GM18498 (cell line): ENCODE results near the gene WDR1.

Experiments used
- ATAC-seq: cut with Tn5 transposase; IDR thresholded peaks from one replicate; pipeline ENCODE4 v1.9.1; 2021; ENCODE audit warnings: mild to moderate bottlenecking, moderate library complexity; ENCODE audit not compliant: unreplicated experiment

WDR1 gene

DNA sequence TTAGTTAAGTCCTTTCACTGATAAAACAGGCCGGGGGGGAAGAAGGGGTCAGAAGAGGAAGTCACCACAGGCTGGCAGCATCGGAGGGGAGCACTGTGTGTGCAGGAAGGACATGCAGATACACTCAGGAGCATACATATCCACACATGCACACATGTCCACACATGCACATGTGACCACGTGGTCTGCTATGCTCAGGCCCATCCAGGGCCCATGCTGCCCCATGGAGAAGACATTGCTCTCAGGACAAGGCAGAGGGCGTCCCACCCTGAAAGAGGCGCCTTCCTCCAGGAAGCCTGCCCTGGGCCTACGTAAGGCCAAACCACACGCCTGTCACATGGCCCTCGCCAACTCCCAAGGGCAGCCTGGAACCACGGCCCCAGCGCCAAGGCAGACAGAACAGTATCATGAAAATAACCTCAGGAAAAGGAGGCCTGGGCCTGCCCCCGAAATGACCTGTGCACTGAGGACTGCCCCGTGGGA, 15.8 kb downstream of the WDR1 start:
- ATAC-seq = no peak

DNA sequence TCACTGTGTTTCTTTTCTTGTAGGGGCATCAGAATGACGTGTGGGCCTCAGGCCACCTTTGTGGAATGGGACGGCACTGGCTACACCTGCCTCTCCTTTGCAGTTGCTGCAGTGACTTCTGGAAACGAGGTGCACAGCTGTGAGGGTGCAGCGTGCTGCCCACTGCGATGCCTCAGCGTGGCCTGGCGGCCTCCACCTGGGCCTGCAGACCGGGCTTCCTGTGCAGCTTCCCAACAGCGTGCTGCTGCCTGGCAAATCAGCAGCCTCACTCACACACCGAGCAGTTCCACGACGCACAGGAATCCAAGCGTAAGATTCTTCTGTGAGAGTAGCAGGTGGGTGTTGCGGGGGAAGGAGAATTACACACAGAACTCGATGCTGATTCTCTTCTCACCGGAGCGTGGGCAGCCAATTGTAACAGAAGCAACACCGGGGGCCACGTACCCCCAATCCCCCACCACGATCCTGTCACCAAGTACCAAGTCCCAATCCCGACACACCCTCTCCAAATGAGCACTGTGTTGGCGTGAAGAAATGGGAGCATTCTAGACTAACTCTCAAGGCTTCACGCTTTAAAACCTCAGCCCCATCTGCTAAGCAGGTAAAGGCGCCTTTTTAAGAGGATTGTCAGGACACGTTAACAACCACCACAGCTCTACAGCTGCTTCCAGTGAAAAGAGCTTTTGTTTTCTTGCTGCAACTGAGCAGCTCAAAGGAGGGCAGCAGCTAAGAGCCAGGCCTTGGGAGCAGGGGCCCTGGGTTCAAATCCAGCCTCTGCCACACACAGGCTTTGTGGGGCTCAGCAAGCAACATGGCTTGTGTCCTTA, 16.9 kb downstream of the WDR1 start:
- ATAC-seq = no peak

DNA sequence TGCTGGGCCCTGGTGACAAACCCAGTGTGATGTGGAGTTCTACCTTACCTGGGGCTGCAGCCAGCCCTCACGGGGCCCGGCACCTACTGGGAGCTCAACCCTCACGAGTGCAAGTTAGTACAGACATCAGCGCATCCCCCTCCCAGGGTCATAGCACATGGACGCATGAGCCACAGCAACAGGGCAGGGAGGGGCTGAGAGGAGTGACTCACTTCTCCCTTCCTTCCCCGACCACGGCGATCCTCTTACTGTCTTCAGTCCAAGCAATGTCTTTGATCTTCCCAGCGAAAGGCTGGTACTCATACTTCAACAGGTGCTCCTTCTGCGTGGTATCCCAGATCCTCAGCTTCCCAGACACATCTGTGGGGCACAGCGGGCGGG, 17.8 kb downstream of the WDR1 start:
- no peak for ATAC-seq

DNA sequence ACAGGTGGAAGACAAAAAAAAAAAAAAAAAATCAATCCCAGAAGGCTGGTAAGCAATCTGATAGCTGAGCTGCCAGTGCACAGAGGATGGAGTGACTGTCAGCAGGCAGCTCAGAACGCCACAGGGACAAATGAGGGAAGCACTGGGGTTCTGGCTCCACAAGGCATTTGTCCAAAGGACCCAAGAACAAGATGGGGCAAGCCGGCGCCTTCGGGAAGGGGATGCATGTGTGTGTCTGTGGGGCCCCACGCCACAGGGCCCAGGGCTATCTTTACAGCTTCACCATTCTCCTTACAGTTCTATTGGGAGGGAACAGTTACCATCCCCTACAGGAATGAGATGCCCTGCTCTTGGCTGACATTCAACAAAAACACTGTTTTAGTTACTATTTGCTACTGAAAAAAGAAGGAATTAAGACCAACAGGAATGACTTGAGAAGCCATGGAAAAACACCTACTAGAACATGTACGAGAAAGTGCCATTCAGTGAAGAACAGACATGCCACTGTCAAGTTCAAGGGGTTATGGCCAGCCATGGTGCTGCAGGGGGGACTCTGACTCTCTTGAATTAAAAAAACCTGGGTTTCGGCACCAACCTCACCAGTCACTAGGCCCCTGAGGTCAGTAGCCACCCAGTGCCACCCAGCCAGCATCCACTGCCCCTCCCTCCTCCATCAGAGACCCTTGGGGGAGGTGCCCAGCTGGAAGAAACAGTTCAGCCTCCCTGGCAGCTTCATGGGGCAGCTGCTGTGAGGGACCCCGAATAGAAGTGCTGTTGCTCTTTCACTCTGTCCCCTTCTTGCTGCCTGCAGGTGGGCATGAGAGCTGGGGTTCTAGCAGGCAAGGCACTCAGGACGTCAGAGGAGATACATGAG, 18.5 kb downstream of the WDR1 start:
- ATAC-seq = no peak

DNA sequence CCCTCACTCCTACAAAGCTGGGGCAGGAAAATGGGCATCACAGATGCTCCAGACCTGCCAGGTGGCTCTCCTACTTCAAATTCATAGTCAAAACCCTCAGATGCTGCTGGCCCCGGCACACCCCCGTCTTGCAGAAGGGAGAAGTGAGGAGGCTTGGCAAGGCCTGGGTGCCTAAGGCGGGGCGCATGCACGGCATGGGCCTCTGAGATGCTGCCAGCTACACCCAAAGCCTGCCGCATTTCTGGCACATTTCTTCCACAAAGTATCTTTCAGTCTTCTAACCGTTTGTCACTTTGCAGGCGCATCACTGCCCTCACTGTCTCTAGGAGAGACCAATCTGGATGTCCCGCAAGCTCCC, 19.6 kb downstream of the WDR1 start:
- no peak for ATAC-seq

DNA sequence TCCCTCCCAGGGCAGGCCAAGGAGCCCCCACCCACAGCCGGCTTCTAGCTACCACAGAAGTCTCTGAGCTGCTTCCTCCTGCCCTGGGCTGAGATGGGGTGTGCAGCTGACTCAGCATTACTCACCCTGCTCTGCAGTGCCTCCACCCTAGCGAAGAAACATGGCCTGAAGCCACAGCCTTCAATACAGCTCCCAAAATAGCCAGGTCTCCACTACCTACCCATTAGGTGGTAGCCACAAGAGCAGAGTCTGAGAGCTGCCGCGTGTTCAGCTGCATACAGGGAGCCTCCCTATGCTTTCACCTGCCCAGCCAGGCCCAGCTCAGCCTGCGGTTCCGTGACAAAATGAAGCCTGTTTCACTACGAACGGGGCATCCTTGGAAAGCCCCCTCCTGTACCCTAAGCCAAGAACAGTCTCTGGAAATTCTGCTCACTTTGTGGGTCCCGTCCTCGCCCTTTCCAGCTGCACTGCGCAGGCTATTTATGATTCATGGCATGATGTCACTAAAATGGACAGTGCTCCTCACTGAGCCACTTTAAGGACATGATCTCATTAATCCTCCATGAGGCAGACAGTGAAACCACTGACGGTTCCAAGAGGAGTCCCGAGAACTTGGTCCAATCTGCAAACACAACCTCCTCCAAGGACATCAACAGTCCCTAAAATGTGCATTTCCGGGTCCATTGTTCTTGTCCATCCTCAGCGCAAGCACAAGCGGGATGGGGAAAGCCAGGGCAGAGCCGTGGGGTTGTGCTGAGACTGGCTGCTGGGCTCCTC, 20.2 kb downstream of the WDR1 start:
- peak; percentile 82 for ATAC-seq

DNA sequence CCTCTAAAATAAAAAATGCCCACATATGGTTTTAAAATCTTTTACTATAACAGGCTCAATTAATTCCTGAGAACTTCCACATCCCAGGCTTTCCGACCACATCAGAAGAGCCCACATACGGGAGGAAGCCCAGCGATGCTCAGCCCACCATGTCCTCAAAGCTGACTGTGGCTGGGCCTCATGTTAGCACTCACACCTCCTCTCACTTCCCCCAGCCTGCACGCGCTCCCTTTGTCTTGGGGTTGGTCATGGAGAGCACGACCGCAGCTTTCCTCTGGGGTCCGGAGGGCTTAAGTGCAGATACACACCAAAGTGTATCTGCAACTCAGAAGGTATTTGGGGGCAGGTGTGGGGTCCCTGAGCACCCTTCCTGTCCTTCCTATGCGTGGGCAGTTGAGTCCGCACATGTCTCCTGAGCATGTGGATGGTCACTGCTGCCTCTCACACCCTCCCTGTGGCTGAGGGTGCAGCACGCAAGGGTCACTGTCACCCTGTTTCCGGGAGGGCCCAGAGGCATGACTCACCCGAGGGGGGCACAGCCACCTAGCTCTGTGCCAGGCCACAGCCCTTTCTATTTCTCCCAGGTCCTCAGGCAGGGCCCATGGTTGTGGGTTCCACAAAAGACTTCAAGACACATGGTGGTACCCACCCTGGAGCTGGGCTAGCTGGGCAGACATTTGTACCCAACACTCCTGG, 21.2 kb downstream of the WDR1 start:
- ATAC-seq = peak; percentile 20

DNA sequence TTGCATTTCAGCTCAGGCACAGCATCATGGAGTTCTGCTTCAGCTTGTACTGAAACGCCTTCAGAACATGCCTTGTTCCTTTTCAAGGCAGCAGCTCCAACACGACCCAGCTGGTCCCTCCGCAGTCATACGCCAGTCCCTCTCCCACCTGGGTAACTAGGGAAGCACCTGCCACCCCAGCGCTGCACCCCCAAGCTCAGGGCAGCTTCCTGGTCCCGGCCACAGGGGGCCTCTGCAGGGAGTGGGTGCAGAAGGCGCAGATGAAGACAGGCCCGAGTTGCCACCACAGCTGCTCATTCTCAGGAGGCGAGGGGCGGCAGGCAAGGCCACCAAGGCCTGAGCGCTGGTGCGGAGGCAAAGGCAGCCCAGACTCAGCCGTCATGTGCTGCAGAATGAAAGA, 21.8 kb downstream of the WDR1 start:
- ATAC-seq = no peak

DNA sequence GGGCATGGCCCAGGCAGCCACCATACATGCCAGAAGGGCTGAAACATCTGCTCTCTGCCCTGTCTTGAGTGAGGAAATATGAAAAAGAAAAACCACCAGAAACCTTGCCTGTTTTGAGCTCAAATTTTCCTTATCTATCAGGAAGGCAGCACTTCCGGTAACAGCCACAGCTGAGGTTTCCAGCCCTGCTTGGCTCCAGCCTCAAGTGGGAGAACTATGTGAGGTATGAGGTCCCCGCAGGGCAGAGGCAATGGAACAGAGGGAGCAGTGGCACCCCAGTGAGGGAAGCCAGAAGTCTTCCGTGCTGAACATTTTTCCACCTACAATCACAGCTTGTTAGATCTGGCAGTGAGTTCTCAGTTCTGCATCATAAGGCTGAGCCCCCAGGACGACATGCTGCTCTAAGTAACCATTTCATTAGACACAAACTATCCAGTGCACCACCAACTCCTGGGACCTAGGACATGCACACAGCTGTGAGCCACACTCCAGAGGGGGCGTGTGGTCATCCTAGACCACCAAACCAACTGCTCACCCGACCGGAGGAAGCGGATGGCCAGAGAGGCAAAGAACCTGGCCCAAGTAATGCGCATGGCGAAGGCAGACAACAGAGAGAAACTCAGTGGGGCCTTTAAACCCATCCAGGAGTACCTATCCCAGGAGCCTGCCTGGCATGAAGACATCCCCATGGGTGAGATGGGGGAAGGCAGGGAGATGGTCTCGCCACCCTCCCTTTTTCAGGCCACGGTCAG, 22.6 kb downstream of the WDR1 start:
- no peak for ATAC-seq

DNA sequence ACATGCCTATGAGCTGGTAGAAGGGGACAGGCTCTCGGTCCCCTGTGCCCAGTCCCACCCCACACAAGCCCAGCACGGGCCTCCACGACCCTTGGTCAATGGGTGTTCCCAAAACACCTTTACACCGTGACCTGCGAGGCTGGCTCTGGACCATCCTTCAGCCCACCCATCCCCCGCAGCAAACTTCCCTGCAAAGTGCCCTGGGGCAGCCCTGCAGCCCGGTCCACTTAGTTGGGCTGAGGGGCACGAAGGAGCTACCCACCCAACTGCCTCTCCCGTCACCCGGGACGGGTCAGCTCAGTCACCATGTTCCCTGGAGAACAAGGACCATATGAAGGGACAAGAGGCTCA, 23.4 kb downstream of the WDR1 start:
- ATAC-seq = no peak

DNA sequence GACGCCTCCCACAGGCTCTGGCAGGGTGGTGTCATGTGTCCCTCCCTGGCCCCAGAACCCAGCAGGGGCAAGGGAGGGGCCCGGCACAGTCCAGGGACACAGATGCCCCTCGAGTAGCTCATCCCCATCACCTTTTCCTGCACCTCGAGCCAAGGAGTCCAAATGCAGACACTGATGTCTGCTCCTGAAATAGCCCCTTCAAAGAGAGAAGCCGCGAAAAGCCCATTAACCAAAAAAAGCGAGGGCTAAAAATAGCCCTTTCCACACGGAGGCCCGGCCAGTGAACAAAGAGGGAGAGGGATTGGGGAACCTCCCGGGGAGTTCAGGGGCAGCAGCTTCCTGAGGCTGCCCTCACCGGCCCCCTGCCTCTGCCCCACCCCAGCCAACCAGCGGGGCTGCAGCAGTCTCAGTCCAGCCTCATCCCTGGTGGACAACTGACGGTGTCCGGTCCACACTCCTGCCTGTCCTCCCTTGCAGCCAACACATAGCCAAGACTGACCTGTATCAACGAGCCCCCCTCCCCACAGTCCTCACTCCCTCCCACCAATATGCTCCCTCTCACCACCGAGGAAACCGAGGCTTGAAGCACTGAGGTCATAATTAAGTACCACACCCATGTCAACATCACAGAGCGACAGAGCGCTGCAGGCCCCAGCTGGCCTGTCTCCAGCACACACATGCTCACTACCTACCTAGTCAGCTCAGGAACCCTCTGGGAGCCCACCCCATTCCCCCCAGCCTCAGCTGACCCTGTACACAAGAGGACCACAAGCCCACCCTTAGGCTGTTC, 23.9 kb downstream of the WDR1 start:
- ATAC-seq = no peak

DNA sequence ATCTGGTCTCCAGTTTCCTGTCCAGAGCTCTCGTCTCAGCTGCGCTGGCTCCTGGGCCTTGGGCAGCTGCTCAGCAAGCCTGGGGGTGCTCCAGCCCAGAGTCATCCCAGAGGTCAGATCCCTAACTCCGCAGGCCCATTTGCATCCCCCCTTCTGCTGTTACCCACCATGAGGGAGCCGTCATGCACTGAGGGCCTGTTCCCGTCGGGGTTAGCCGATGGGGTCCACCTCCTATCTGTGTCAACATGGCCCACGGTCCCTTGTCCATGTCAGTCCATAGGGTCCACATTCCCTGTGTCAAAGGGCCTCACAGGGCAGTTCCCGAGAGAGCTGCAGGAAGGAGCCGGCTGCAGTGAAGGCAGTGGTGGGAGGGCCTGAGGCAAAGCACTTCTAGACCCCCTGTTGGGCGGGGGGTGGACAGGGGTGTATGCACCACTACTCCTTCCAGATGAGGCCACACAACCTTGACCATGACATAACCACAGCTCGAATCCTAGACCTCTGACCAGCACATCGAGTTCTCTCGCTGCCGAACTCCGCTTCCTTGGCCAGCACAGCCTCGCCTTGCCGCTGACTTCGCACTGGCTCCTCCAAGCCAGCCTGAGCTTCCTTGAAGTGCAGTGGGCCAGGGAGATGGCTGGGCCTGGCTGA, 24.9 kb downstream of the WDR1 start:
- no peak for ATAC-seq

DNA sequence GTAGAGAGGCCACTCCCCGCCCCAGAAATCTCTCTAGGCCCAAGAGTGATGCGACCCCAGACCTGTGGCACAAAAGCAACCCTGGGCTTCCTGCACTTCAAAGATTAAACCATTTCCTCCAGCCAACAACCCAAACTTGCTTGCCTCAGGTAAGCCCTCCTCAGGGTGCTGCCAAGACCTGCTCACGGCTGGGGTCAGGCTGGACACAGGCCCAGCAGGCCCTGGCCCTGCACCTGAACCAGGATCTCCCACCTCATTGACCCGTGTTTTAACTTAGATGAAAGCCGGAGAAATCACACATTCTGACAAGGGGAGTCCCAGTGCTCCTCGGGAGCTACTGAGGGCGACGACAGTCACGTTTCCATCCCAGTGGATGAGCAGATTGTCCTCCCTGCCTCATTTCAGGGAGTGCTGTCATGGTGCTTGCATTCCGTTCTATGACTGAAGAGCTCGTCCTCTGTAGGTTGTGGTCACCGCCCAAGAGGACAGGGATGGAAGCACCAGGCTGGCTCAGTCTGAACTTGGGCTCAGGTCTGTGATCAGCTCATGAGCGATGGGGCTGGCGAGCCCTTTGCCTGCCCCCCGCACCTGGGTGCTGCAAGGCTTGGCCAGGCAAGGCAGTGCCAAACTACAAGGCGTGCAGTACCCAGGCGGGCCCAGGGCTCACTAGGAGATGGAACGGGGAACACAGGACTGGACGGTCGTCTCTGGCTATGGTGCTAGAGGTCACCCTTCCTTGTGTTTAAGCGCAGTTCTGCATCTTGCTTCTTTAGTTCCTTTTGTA, 25.9 kb downstream of the WDR1 start:
- no peak for ATAC-seq

DNA sequence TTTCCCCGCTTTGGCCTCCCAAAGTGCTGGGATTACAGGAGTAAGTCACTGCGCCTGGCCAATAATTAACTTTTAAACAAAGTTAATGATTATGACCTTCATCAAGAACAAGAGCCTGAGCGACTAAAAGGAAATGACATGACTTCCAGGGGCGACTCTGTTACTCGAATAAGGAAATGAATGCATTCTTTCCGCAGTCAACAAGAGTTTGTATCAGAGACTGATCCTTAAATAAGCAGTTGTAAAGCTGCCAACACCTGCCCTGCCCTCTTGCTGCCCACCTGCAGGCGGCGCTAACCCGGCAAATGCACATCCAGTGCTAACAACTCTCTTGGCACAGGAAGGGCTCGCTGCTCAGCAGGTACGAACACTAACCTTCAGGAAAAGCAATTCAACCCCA, 27.3 kb downstream of the WDR1 start:
- ATAC-seq = no peak

DNA sequence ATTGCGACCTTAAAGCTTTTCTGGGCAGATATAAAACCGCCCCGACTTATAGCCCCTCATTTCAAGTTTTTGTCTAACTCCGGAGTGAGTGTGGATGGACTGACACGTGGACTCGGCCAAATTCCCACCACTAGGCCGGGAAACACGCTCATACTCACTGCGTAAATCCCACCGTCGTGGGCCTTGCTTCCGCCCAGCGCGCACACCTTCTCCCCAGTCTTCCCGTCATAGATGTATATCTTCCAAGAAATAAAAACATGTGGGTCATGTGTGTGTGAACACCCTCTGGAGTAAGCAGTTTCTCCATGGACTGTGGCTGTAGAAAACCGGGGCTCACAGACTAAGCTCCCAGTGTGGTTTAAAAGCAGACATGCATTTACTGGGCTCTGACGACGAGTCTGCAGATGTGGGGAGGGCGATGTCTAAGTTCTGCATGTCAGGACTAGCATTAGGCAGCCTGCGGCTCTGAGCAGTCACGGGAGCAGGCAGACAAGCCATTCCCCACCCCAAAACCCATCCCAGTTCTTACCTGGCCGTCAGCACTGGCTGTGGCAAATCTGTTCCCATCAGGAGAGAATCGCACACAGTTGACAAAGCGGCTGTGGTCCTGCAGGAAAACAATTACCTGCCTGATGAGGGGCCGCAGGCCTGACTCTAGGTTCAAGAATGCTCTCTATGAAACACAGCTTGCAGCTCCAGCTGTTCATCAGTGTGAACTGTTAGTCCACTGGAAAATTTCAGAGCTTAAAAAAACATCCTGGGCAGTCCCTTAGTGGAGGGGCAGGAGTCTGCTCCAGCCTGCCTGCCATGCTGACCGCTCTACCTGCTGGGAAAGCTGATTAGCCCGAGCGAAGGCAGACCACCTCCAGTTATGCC, 28.2 kb downstream of the WDR1 start:
- ATAC-seq = no peak

DNA sequence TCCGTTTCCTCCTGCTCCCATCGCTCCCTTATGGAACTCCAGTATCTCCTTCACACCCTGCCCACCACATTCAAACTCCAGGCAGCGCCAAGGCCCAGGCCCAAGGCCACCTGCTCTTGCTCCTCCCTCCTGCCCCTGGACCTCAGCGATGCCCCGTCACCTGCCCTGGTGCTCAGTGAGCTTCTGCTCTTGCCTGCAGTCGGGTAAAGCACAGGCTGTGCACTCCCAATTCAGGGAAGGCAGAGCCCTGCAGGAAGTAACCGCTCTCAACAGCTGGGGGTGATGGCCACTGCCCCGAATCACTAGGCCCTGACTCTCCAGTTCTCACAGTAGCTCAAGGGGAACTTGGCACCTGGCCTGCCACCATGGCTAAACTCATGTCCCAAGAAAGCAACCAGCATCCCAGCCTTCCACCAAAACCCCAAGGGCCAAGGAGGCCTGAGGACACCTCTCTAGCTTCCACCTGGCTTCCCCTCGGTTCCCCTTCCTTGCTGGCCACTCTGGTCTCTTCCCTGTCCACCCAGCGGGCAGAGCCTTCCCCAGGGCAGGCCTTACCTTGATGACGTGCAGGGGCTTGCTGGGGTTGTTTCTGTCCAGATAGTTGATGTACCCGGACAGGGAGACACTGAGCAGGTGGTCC, 29.3 kb downstream of the WDR1 start:
- ATAC-seq = no peak
